Measurements from ENCODE around the gene TBC1D9. TPM values are rescaled to one million over a fixed set of nuclear protein-coding genes. Genes with fewer than 3 reads are reported as not detected.

TBC1D9 gene
- total and polyA plus RNA-seq, 2 experiments from 2014 or later, result 4.4 to 14.4 TPM

- Histone ChIP-seq H4K20me1 (ENCODE audit: insufficient read depth) (no peaks in the 10 kb centered on the region), H2AFZ (no peak overlapping the region), H3F3A (ENCODE audit: insufficient read depth) (no peaks in the 10 kb centered on the region), H3K27me3 (replicated peaks; ENCODE audit: insufficient read depth) (no peaks in the 10 kb centered on the region), H3K36me3 (ENCODE audit: low read depth) (peaks cover 10% of the 10 kb centered on the region; the same call in 1 of the 2 replicates), H3K79me2 (ENCODE audit: insufficient read depth) (no peaks in the 10 kb centered on the region), H3K9ac (no peak overlapping the region), H3K9me3 (ENCODE audit: low read depth) (no peaks in the 10 kb centered on the region), H3K27ac (no peak overlapping the region), H3K4me2 (ENCODE audit: unreplicated experiment) (no peak overlapping the region), H3K4me3 (no peak overlapping the region), H3K9me2 (ENCODE audit: insufficient read depth) (no peaks in the 10 kb centered on the region), H3K4me1 (ENCODE audit: insufficient read depth) (no peaks in the 10 kb centered on the region)
- TF ChIP-seq EZH2 (IDR thresholded peaks at IDR 0.05; ENCODE audit: insufficient read depth, poor library complexity, severe bottlenecking), result no peak
- no peak for TF ChIP-seq EZH2phosphoT487 (IDR thresholded peaks at IDR 0.05; ENCODE audit: insufficient read depth, low read depth)
- DNase-seq, result peak; percentile 12
- in situ Hi-C loops (cut with MboI), result no loop called here
- 90 to 98% methylated on average over 3 of the region's 3 CpGs for whole genome bisulfite sequencing, 2 experiments (ENCODE audit: low coverage in 1 of 2, low lambda C conversion rate in 2 of 2, missing lambda C conversion rate in 2 of 2)
Observed at GRCh38 chr4:140662082-140662869, 93.9 kb downstream of the TBC1D9 start.

DNA sequence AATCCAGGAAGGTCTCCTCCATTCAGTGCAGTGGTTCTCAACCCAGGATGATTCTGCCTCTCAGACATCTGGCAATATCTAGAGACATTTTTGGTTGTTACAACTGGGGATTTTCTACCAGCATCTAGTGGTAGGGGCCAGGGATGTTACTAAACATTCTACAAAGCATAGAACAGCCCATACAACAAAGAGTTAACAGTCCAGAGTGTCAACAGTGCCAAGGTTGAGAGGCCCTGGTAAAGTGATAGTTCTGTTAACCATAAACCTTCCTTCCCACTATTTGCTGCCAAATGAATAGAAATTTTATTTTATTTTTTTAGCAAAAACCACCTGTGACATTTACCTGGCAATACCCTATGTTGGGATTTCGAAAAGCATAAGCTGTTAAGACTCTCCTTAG lies 94.6 kb downstream of the TBC1D9 start:
- no peaks in the 10 kb centered on the region for H3K79me2 ChIP-seq (ENCODE audit: insufficient read depth)
- H3K27me3 ChIP-seq (replicated peaks; ENCODE audit: insufficient read depth), result no peaks in the 10 kb centered on the region
- TF ChIP-seq EZH2 (IDR thresholded peaks at IDR 0.05; ENCODE audit: insufficient read depth, poor library complexity, severe bottlenecking) (no peak), EZH2phosphoT487 (IDR thresholded peaks at IDR 0.05; ENCODE audit: insufficient read depth, low read depth) (no peak)
- no peaks in the 10 kb centered on the region for H4K20me1 ChIP-seq (ENCODE audit: insufficient read depth)
- no peak overlapping the region for H2AFZ ChIP-seq
- no peak for DNase-seq
- no peaks in the 10 kb centered on the region for H3K9me3 ChIP-seq (ENCODE audit: low read depth)
- H3K9ac ChIP-seq, result no peak overlapping the region
- no peaks in the 10 kb centered on the region for H3K9me2 ChIP-seq (ENCODE audit: insufficient read depth)
- no peak overlapping the region for H3K27ac ChIP-seq
- peaks cover 7% of the 10 kb centered on the region; the same call in 1 of the 2 replicates for H3K36me3 ChIP-seq (ENCODE audit: low read depth)
- H3F3A ChIP-seq (ENCODE audit: insufficient read depth), result no peaks in the 10 kb centered on the region
- no peak overlapping the region for H3K4me2 ChIP-seq (ENCODE audit: unreplicated experiment)
- in situ Hi-C loops (cut with MboI), result no loop called here
- H3K4me1 ChIP-seq (ENCODE audit: insufficient read depth), result no peaks in the 10 kb centered on the region
- no peak overlapping the region for H3K4me3 ChIP-seq
- WGBS, 2 experiments (ENCODE audit: low coverage in 1 of 2, low lambda C conversion rate in 2 of 2, missing lambda C conversion rate in 2 of 2), result 93 to 100% methylated on average over 1 of the region's 1 CpG

- H3K4me3 ChIP-seq, result no peak overlapping the region
- no peaks in the 10 kb centered on the region for H3K9me3 ChIP-seq (ENCODE audit: low read depth)
- H3K9me2 ChIP-seq (ENCODE audit: insufficient read depth), result no peaks in the 10 kb centered on the region
- peaks cover 7% of the 10 kb centered on the region; the same call in 1 of the 2 replicates for H3K36me3 ChIP-seq (ENCODE audit: low read depth)
- no peaks in the 10 kb centered on the region for H3K4me1 ChIP-seq (ENCODE audit: insufficient read depth)
- no peak overlapping the region for H3K4me2 ChIP-seq (ENCODE audit: unreplicated experiment)
- 95 to 96% methylated on average over 6 of the region's 6 CpGs for WGBS, 2 experiments (ENCODE audit: low coverage in 1 of 2, low lambda C conversion rate in 2 of 2, missing lambda C conversion rate in 2 of 2)
- TF ChIP-seq EZH2phosphoT487 (IDR thresholded peaks at IDR 0.05; ENCODE audit: insufficient read depth, low read depth) (no peak), EZH2 (IDR thresholded peaks at IDR 0.05; ENCODE audit: insufficient read depth, poor library complexity, severe bottlenecking) (no peak)
- no peak overlapping the region for H3K9ac ChIP-seq
- H3K27me3 ChIP-seq (replicated peaks; ENCODE audit: insufficient read depth), result no peaks in the 10 kb centered on the region
- no peak overlapping the region for H2AFZ ChIP-seq
- H3F3A ChIP-seq (ENCODE audit: insufficient read depth), result no peaks in the 10 kb centered on the region
- DNase-seq, result no peak
- H3K79me2 ChIP-seq (ENCODE audit: insufficient read depth), result no peaks in the 10 kb centered on the region
- in situ Hi-C loops (cut with MboI), result no loop called here
- H3K27ac ChIP-seq, result no peak overlapping the region
- no peaks in the 10 kb centered on the region for H4K20me1 ChIP-seq (ENCODE audit: insufficient read depth)
Observed at GRCh38 chr4:140659943-140660700, 96.1 kb downstream of the TBC1D9 start.

DNA sequence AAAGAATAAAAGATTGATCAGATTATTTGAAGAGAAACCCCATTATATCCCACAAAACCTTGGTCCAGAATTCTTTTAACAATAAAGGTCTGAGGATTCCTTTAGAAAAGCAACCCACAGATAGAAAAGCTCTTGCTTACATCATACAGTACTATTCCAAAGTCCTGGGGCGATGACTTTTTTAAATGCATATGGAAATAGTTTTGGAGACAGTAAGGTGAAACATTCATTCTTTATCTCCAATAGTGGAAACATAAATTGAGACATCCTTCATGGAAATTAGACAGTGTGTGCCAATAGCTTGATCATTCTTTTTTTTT lies 101.7 kb downstream of the TBC1D9 start:
- in situ Hi-C loops (cut with MboI), result no loop called here
- 0 out of 2 replicates have a peak, but pooled peaks cover 7% of the 10 kb centered on the region for H3K36me3 ChIP-seq (ENCODE audit: low read depth)
- H3K4me3 ChIP-seq, result no peak overlapping the region
- H3K27ac ChIP-seq, result no peak overlapping the region
- H4K20me1 ChIP-seq (ENCODE audit: insufficient read depth), result no peaks in the 10 kb centered on the region
- H3K4me1 ChIP-seq (ENCODE audit: insufficient read depth), result peaks cover 5% of the 10 kb centered on the region; the same call in 1 of the 2 replicates
- TF ChIP-seq EZH2 (IDR thresholded peaks at IDR 0.05; ENCODE audit: insufficient read depth, poor library complexity, severe bottlenecking) (no peak), EZH2phosphoT487 (IDR thresholded peaks at IDR 0.05; ENCODE audit: insufficient read depth, low read depth) (no peak)
- H3F3A ChIP-seq (ENCODE audit: insufficient read depth), result no peaks in the 10 kb centered on the region
- peak; percentile 31 for DNase-seq
- no peak overlapping the region for H3K4me2 ChIP-seq (ENCODE audit: unreplicated experiment)
- no peaks in the 10 kb centered on the region for H3K27me3 ChIP-seq (replicated peaks; ENCODE audit: insufficient read depth)
- H3K79me2 ChIP-seq (ENCODE audit: insufficient read depth), result no peaks in the 10 kb centered on the region
- no peaks in the 10 kb centered on the region for H3K9me2 ChIP-seq (ENCODE audit: insufficient read depth)
- WGBS, 2 experiments (ENCODE audit: low coverage in 1 of 2, low lambda C conversion rate in 2 of 2, missing lambda C conversion rate in 2 of 2), result 94 to 100% methylated on average over 1 of the region's 1 CpG
- no peak overlapping the region for H2AFZ ChIP-seq
- H3K9ac ChIP-seq, result no peak overlapping the region
- no peaks in the 10 kb centered on the region for H3K9me3 ChIP-seq (ENCODE audit: low read depth)

Measured in GM23248 (cell line).